GM12891 (cell line): Measurements from ENCODE around the gene KCNJ1.

Source experiments
- PAX5 ChIP-seq: IDR thresholded peaks from 2 replicates; pipeline ENCODE4 v1.6.1; 2011; ENCODE audit warnings: low read length, moderate library complexity, mild to moderate bottlenecking; ENCODE audit not compliant: insufficient read depth, severe bottlenecking
- POLR2A ChIP-seq: IDR thresholded peaks from 2 replicates; pipeline ENCODE4 v1.6.1; 2011; ENCODE audit warnings: low read depth, low read length, control low read depth
- POLR2AphosphoS5 ChIP-seq: IDR thresholded peaks from 2 replicates; pipeline ENCODE4 v1.6.1; 2011; ENCODE audit warnings: low read depth, low read length, control low read depth
- POU2F2 ChIP-seq: IDR thresholded peaks from 2 replicates; pipeline ENCODE4 v1.6.1; 2011; ENCODE audit warnings: low read depth, mild to moderate bottlenecking, control low read depth, low read length, moderate library complexity
- SPI1 ChIP-seq: IDR thresholded peaks from 2 replicates; pipeline ENCODE4 v1.6.1; 2011; ENCODE audit warnings: low read depth, low read length, control low read depth
- TAF1 ChIP-seq: IDR thresholded peaks from 2 replicates; pipeline ENCODE4 v1.6.1; 2011; ENCODE audit warnings: low read depth, low read length, control low read depth

- TF ChIP-seq POLR2A (no peak), POLR2AphosphoS5 (no peak), TAF1 (no peak), SPI1 (no peak), PAX5 (no peak), POU2F2 (no peak)
These were observed 41.5 kb upstream of the KCNJ1 start for GRCh38 chr11:128908391-128909246.
